ENCODE data around the gene TBPL1. TPM values are rescaled to one million over a fixed set of nuclear protein-coding genes. Genes with fewer than 3 reads are reported as not detected.
A peak's percentile ranks its signal among the peaks of the same experiment; 100 is the strongest.

TBPL1 gene
- total and polyA plus RNA-seq, 12 donors, result 5.1 to 21.0 (median 16.8) TPM

DNA sequence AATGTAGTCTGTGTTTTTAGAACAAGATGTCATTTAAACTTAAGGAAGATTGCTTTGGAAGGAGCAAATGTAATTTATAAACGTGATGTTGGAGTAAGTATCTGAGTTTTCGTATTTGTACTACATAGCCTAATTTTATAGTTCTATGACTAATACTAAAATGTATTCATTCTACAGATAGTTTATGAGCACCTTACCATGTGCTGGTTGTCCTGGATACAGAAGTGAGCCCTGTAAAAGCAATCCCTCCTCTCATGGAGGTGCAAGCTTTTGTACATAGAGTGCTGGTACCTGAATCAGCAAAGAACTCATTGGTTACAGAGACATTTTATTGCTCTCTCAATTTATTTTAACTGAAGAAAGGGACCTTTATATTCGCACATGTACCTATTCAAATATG is 27.1 kb downstream of the TBPL1 start:
- no peaks in the 10 kb centered on the region for H3K9me3 ChIP-seq (replicated peaks in 1 of 3)
- peaks cover 0 to 17% of the 10 kb centered on the region in 2 donors for H3K36me3 ChIP-seq (replicated peaks in 1 of 2)
- WGBS, 4 donors, result 91 to 97% (median 93%) methylated on average over 3 of the region's 3 CpGs
- no peak for TF ChIP-seq POLR2A (IDR thresholded peaks at IDR 0.05)
- TF ChIP-seq CTCF (IDR thresholded peaks at IDR 0.05), result no peak
- H3K27ac ChIP-seq, result no peak overlapping the region
- no peak overlapping the region for H3K4me3 ChIP-seq
- no peak for DNase-seq
- H3K27me3 ChIP-seq, result no peaks in the 10 kb centered on the region
- peaks cover 11 to 20% of the 10 kb centered on the region in 2 donors for H3K4me1 ChIP-seq (replicated peaks in 1 of 2)
- intact Hi-C loops (cut with DNase I), result no loop called here

DNA sequence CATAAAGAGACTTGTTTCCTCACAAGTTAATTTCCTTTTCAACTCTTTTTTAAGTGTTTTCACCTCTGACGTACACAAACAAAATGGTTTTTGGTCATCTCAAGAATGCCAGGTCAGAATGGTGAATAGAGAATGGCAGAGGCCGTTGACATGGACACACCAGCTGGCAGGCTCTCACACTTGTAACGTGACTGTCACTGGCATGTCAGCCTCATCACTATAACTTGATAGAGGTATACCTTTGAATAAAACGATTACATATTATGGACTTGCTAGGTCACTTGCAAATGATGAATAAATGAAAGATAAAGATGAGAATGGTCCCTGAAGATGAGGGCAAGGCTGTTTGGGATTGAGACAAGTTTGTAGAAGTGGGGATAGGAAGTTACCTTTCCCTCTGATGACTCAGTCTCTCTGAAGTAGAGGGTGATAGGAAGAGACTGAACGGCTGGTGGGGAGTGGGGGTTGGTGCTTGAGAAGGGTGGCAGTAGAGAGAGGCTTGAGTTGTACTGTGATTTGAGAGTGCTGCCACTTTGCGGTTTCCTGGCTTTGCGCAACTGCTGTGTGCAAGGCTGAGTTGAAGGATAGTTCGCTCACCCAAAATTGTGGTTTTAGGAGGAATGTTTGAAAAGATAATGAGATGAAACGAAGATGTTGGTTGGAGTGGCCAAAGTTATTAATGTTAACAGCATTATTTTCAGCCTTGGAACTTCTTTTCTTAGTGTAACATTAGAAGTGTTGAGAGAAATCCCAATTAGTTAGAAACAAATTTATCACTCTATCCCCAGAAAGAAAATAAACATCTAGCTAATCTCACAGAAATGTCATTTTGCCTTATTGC is 30.3 kb downstream of the TBPL1 start:
- Histone ChIP-seq H3K27ac (no peak overlapping the region), H3K4me1 (replicated peaks in 1 of 2) (peaks cover 3 to 13% of the 10 kb centered on the region in 2 donors), H3K36me3 (replicated peaks in 1 of 2) (peaks cover 0 to 25% of the 10 kb centered on the region in 2 donors), H3K27me3 (no peaks in the 10 kb centered on the region), H3K4me3 (no peak overlapping the region), H3K9me3 (replicated peaks in 1 of 3) (no peaks in the 10 kb centered on the region)
- peak in 4 of 7 donors; percentile 15 to 42 (median 36) for DNase-seq
- intact Hi-C loops (cut with DNase I), result no loop called here
- TF ChIP-seq CTCF (IDR thresholded peaks at IDR 0.05), result no peak
- no peak for TF ChIP-seq POLR2A (IDR thresholded peaks at IDR 0.05)
- 75 to 80% (median 78%) methylated on average over 9 of the region's 9 CpGs for WGBS, 4 donors

- 90 to 100% (median 99%) methylated on average over 1 of the region's 1 CpG for WGBS, 4 donors
- no peak for TF ChIP-seq CTCF (IDR thresholded peaks at IDR 0.05)
- no peak for TF ChIP-seq POLR2A (IDR thresholded peaks at IDR 0.05)
- no peak overlapping the region for H3K27ac ChIP-seq
These were observed 32.9 kb downstream of the TBPL1 start for GRCh38 chr6:133985970-133986369.

GRCh38 chr6:133986942-133987341 is 33.9 kb downstream of the TBPL1 start:
- Histone ChIP-seq H3K27ac (no peak overlapping the region), H3K4me3 (no peak overlapping the region), H3K9me3 (replicated peaks in 1 of 3) (no peaks in the 10 kb centered on the region), H3K27me3 (no peaks in the 10 kb centered on the region), H3K4me1 (replicated peaks in 1 of 2) (peaks cover 0 to 4% of the 10 kb centered on the region in 2 donors), H3K36me3 (replicated peaks in 1 of 2) (peaks cover 0 to 25% of the 10 kb centered on the region in 2 donors)
- no peak for DNase-seq
- TF ChIP-seq POLR2A (IDR thresholded peaks at IDR 0.05), result no peak
- TF ChIP-seq CTCF (IDR thresholded peaks at IDR 0.05), result no peak
- intact Hi-C loops (cut with DNase I), result no loop called here
- WGBS, 4 donors, result 95 to 98% (median 97%) methylated on average over 2 of the region's 2 CpGs

More at GRCh38 chr6:133985970-133986369, 32.9 kb downstream of the TBPL1 start:
- Histone ChIP-seq H3K4me3 (no peak overlapping the region), H3K9me3 (replicated peaks in 1 of 3) (no peaks in the 10 kb centered on the region), H3K4me1 (replicated peaks in 1 of 2) (peaks cover 0 to 4% of the 10 kb centered on the region in 2 donors), H3K27me3 (no peaks in the 10 kb centered on the region), H3K36me3 (replicated peaks in 1 of 2) (peaks cover 0 to 25% of the 10 kb centered on the region in 2 donors)
- intact Hi-C loops (cut with DNase I), result no loop called here
- DNase-seq, result no peak

Data from adrenal gland (tissue), 12 donors.